GM12878 (cell line): ENCODE results near the gene ST6GALNAC3. TPM values are rescaled to one million over a fixed set of nuclear protein-coding genes. Genes with fewer than 3 reads are reported as not detected.

Experiments used
- ATAC-seq: fragments of 200-7000 bp; cut with Tn5 transposase; 3 replicates; pipeline ENCODE4 v1.9.1; 2020; ENCODE audit warnings: mild to moderate bottlenecking, moderate library complexity
- BruUV-seq: library from RNA; stranded (reverse); fragments of 400-500 nt; replicated peaks from 2 replicates; lab custom pipeline; 2021; lab: Mats Ljungman, UMichigan
- CTCF ChIA-PET: fragments of 300-600 bp; sonication (Branson Sonifier 250); formaldehyde crosslinking; extraction: SDS; loops from one replicate; lab custom pipeline; 2021; ENCODE audit warnings: inconsistent platforms; lab: Yijun Ruan, JAX
- POLR2A ChIA-PET: fragments of 350-600 bp; formaldehyde crosslinking; extraction: SDS; loops from one replicate; lab custom pipeline; 2021; ENCODE audit warnings: inconsistent platforms; lab: Charles Lee
- RAD21 ChIA-PET: fragments of 300-600 bp; sonication (Branson Sonifier 250); formaldehyde crosslinking; loops from one replicate; lab custom pipeline; 2023; ENCODE audit warnings: antibody characterized with exemption; ENCODE audit not compliant: unreplicated experiment; lab: Charles Lee
- SMC1A ChIA-PET: fragments of 300-600 bp; sonication (Branson Sonifier 250); formaldehyde crosslinking; loops from one replicate; lab custom pipeline; 2023; ENCODE audit not compliant: unreplicated experiment, uncharacterized antibody; lab: Charles Lee
- DNase-seq: peaks from one replicate; pipeline ENCODE4 v3.0.0-alpha.2; 2011; ENCODE audit warnings: low read depth, low spot score
- FAIRE-seq: peaks from 3 replicates; lab custom pipeline; 2011; peaks lifted over from hg19 to GRCh38; lab: Jason Lieb, UNC
- H2AFZ ChIP-seq: 2 replicates; pipeline ENCODE4 v1.6.0; 2011; ENCODE audit warnings: low read depth, low read length, control low read depth; ENCODE audit not compliant: control insufficient read depth
- H3K27ac ChIP-seq: 2 replicates; pipeline ENCODE4 v1.5.1; 2011; ENCODE audit warnings: control low read depth; ENCODE audit not compliant: control insufficient read depth, insufficient read depth
- H3K27me3 ChIP-seq, 2 experiments: replicated peaks in 1 of 2; 2 replicates each; pipeline versions ENCODE4 v1.6.0 to v1.6.1; 2011; ENCODE audit warnings: low read length in 1 of 2; ENCODE audit not compliant: control insufficient read depth in 2 of 2, insufficient read depth in 2 of 2
- H3K36me3 ChIP-seq, 2 experiments: 2 replicates each; pipeline ENCODE4 v1.5.1; 2011; ENCODE audit warnings: low read length in 1 of 2; ENCODE audit not compliant: control insufficient read depth in 2 of 2, insufficient read depth in 2 of 2
- H3K4me1 ChIP-seq: 2 replicates; pipeline ENCODE4 v1.6.1; 2011; ENCODE audit warnings: mild to moderate bottlenecking, low read length, moderate library complexity, mixed read lengths; ENCODE audit not compliant: control insufficient read depth, insufficient read depth
- H3K4me2 ChIP-seq: 2 replicates; pipeline ENCODE4 v1.6.0; 2011; ENCODE audit warnings: control low read depth; ENCODE audit not compliant: control insufficient read depth, insufficient read depth
- H3K4me3 ChIP-seq: fragments of 200-600 bp; sonication (generic); 2 replicates; pipeline ENCODE4 v1.5.1; 2016
- H3K79me2 ChIP-seq: 2 replicates; pipeline ENCODE4 v1.6.0; 2011; ENCODE audit warnings: low read length; ENCODE audit not compliant: control insufficient read depth, insufficient read depth
- H3K9ac ChIP-seq: 2 replicates; pipeline ENCODE4 v1.8.0; 2011; ENCODE audit warnings: low read length, control low read depth, mixed read lengths; ENCODE audit not compliant: control insufficient read depth, insufficient read depth
- H3K9me3 ChIP-seq: replicated peaks from 3 replicates; pipeline ENCODE4 v1.5.1; 2011; ENCODE audit warnings: mild to moderate bottlenecking, low read length; ENCODE audit not compliant: control insufficient read depth, insufficient read depth
- H4K20me1 ChIP-seq: 2 replicates; pipeline ENCODE4 v1.6.0; 2011; ENCODE audit not compliant: control insufficient read depth, insufficient read depth
- ATF3 ChIP-seq: IDR thresholded peaks from 2 replicates; pipeline ENCODE4 v1.6.1; 2011; ENCODE audit warnings: low read depth, mild to moderate bottlenecking, low read length, moderate library complexity, borderline replicate concordance; ENCODE audit errors: extremely low read depth
- CBX3 ChIP-seq: fragments of 200-600 bp; sonication (generic); IDR thresholded peaks from 2 replicates; pipeline ENCODE4 v1.6.1; 2016; ENCODE audit warnings: low read depth, borderline replicate concordance
- GABPA ChIP-seq: IDR thresholded peaks from 2 replicates; pipeline ENCODE4 v1.6.1; 2014; ENCODE audit warnings: antibody characterized with exemption, low read depth, mild to moderate bottlenecking, inconsistent platforms
- HCFC1 ChIP-seq: fragments of 150-350 bp; IDR thresholded peaks from 2 replicates; pipeline ENCODE4 v1.6.1; 2014; ENCODE audit warnings: low read length
- HDGF ChIP-seq: fragments of 450-650 bp; IDR thresholded peaks from 2 replicates; pipeline ENCODE4 v1.6.1; 2016; ENCODE audit warnings: antibody characterized with exemption
- IRF5 ChIP-seq: fragments of 450-650 bp; IDR thresholded peaks from 2 replicates; pipeline ENCODE4 v1.6.1; 2017; ENCODE audit warnings: borderline replicate concordance
- NKRF ChIP-seq: fragments of 450-650 bp; conservative IDR thresholded peaks from 2 replicates; pipeline ENCODE4 v1.6.1; 2017; ENCODE audit warnings: mild to moderate bottlenecking, moderate library complexity
- PRDM15 ChIP-seq: fragments of 450-650 bp; formaldehyde crosslinking; IDR thresholded peaks from 2 replicates; pipeline ENCODE4 v1.4.0; 2020; ENCODE audit warnings: mild to moderate bottlenecking, moderate library complexity
- RB1 ChIP-seq: fragments of 450-650 bp; formaldehyde crosslinking; IDR thresholded peaks from 2 replicates; pipeline ENCODE4 v1.6.1; 2017; ENCODE audit warnings: mild to moderate bottlenecking, borderline replicate concordance
- RCOR1 ChIP-seq: conservative IDR thresholded peaks from 2 replicates; pipeline ENCODE4 v1.6.1; 2012; ENCODE audit warnings: low read depth, low read length, improper control_type of control experiment
- STAT3 ChIP-seq: IDR thresholded peaks from 2 replicates; pipeline ENCODE4 v1.6.1; 2011; ENCODE audit warnings: low read depth, low read length, improper control_type of control experiment
- ZBED1 ChIP-seq: IDR thresholded peaks from 2 replicates; pipeline ENCODE4 v1.6.1; 2016; ENCODE audit warnings: borderline replicate concordance
- ZNF217 ChIP-seq: fragments of 450-650 bp; IDR thresholded peaks from 2 replicates; pipeline ENCODE4 v1.6.1; 2017; ENCODE audit warnings: antibody characterized with exemption, mild to moderate bottlenecking
- whole genome bisulfite sequencing: methylation state at CpG from one replicate; pipeline ENCODE4 v1.1.6; 2016; ENCODE audit warnings: low lambda C conversion rate; ENCODE audit not compliant: insufficient replicate concordance, insufficient coverage; ENCODE audit errors: missing lambda C conversion rate; 5-methylcytosine and 5-hydroxymethylcytosine counted together
- in situ Hi-C: fragments of 300-500 bp; cut with MboI; formaldehyde crosslinking; loops from 9 replicates; pipeline ENCODE4 v1.14.3; 2018; ENCODE audit warnings: mixed read lengths
- intact Hi-C: fragments of 100-400 bp; cut with micrococcal nuclease; formaldehyde crosslinking; loops from one replicate; pipeline ENCODE4 v1.14.2; 2022; ENCODE audit not compliant: unreplicated experiment
- polyA plus RNA-seq, 11 experiments: library from polyadenylated mRNA; depleted of rRNA in 4 of 11; unstranded in 6 of 11; stranded (reverse) in 5 of 11; fragments of >200 nt; fragmentation: Nextera tagmentation in 4 of 11; fragmentation: Illumina TruSeq in 1 of 11; extraction: Ambion mirVana in 4 of 11; extraction: Trizol in 1 of 11; gene quantifications; 1 replicate in 1 of 11; 2 replicates in 10 of 11; pipeline versions ENCODE4 v1.2.1 to v1.2.3, GENCODE V29; 2011 to 2016; ENCODE audit warnings: inconsistent platforms in 2 of 11, missing spikeins in 2 of 11, low read depth in 1 of 11
- total RNA-seq, 4 experiments: library from RNA; depleted of rRNA in 3 of 4; stranded (reverse); fragments of >200 nt in 3 of 4; fragmentation: Illumina TruSeq in 1 of 4; extraction: Trizol in 1 of 4; gene quantifications; 2 replicates each; pipeline versions ENCODE4 v1.2.1 to v1.2.3, GENCODE V29; 2013 to 2021

Gene ST6GALNAC3
- total and polyA plus RNA-seq, 10 of the 15 experiments (the other 5 are each of a cell fraction or from before 2014, with no cell fraction given) = 0.04 to 0.68 (median 0.18) TPM; not detected in 3

- FAIRE-seq = no peak
- Histone ChIP-seq H3K4me3 (no peak overlapping the region), H2AFZ (no peak overlapping the region), H3K27me3 (no peaks in the 10 kb centered on the region), H3K4me1 (no peaks in the 10 kb centered on the region), H3K27ac (no peak overlapping the region), H4K20me1 (no peaks in the 10 kb centered on the region), H3K79me2 (no peaks in the 10 kb centered on the region), H3K36me3 (no peaks in the 10 kb centered on the region), H3K9me3 (no peaks in the 10 kb centered on the region), H3K9ac (no peak overlapping the region), H3K4me2 (no peak overlapping the region)
- 20% methylated on average over 6 of the region's 6 CpGs for WGBS
- SMC1A ChIA-PET = no interaction called here
- ATAC-seq = no peak
- DNase-seq = no peak
- in situ Hi-C loops (no loop called here), intact Hi-C loops (no loop called here)
- RAD21 ChIA-PET = no interaction called here
- no TSS peak for BruUV-seq
- POLR2A ChIA-PET = no interaction called here
- CTCF ChIA-PET = no interaction called here
- TF ChIP-seq RB1 (no peak), GABPA (no peak), CBX3 (no peak), RCOR1 (no peak), ATF3 (no peak), NKRF (no peak), IRF5 (no peak), HCFC1 (no peak), STAT3 (no peak), PRDM15 (CRISPR knock-in tag) (no peak), ZBED1 (no peak), ZNF217 (no peak), HDGF (no peak)
Measured at GRCh38 chr1:76238094-76238628, 163.6 kb downstream of the ST6GALNAC3 start.
